GM18502 (cell line): ENCODE data around the gene SLC29A3.

ENCODE experiments used
- ATAC-seq: cut with Tn5 transposase; IDR thresholded peaks from one replicate; pipeline ENCODE4 v1.9.1; 2021; ENCODE audit warnings: mild to moderate bottlenecking; ENCODE audit not compliant: unreplicated experiment, poor library complexity

The SLC29A3 gene

DNA sequence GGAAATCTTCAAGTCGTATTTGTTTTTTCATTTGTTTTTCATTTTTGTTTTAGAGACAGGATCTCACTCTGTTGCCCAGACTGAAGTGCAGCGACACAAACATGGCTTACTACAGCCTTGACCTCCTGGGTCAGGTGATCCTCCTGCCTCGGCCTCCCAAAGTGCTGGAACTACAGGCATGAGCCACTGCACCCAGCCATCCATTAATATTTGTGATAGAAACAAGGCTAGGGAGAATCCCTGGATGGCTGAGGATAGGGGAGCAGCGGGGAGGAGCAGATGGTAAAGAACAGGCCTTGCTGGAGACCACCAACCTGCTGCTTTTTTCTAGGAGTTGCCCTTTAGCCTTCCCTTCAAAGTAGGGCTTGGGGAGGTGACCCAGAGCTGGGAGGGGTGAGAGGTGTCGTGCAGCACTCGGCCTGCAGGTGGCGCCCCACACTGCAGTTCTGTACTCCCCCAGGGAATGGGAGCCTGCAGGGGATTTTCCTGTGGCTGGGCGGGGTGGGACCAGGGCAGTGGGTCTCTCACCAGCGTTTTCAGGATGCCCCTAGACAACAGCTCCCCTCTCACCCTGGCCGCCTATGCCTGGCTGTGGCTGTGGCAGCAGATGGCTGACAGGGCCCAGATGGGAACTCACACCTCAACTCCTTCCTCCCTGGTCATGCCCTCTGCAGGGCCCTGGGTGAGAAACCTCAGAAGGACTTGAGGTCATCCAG is 65.1 kb downstream of the SLC29A3 start:
- ATAC-seq = no peak

DNA sequence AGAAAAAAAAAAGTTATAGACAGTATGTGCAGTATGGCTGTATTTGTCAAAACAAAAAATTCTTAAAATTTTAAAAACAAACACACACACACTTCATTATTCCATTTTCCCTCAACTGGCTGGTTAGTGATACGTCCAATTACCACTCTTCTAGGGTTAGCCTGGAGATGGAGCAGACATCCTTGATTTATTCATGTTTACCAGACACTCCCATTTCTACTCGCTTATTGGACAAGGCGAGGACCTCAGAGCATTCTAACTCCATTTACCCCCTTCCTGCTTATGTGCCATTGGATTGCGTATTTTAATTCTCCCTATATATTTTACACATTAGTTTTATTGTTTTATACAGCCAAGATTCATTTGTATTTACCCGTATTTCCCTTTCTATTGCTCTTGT is 69.1 kb downstream of the SLC29A3 start:
- no peak for ATAC-seq

DNA sequence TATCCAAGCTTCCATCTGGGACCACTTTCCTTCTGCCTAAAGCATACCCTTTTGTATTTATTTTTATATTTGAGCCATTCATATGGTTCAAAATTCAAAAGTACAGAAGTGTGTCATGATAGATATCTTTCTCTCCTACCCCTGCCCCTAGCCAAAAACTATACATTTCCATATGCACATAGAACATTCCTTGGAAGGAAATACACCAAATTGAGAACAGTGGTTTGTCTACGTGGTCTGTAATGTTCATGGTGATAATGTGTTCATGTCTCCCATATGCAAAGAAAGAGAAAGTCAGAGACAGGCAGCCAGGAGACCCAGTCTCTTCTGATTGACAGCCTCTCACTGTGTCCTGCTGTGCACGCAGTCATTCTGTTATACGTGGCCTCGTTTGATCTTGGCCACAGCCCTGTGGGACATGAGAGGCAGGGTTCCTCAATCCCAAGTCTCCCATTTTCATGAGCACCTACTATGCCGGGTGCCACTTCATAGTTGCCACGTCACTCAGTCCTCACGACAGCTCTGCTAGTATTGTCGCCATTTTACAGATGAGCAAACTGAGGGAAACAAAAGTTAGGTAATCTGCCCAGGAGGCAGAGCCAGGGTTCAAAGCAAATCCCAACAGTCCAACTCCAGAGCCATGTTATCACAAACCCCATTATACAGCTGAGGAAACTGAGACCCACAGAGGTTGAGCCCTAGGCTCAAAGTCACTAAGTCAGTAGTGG is 69.7 kb downstream of the SLC29A3 start:
- ATAC-seq = no peak

DNA sequence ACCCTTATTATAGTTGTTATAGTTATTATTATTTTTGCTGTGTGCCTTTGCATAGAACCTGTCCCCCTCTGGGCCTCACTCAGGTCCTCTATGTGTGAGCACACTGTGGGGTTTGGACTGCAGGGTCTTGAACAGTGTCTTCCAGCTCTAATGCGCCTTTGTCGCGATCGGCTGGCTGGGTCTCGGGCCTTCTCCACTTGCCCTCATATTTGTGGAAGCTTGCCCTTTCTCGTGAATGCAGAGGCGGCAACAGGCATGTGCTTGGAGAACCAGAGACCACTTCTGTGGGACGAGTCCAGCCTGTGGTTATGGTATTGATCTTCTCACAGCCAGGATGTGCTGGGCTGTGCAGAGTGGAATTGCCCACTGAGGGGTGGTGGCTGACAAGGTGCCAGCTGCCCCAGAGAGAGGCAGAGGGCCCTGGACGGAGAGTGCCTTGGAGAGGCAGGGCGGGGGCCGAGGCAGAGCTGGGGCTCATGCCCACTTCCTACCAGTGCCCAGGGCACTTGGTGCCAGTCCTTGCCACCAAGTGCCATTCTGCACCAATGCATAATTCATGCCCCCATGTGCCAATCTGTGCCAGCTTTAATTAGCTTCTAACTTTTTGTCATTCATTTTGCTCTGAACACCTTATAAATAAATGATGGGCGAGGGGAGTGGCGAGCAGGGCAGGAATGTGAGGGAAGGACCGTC is 70.9 kb downstream of the SLC29A3 start:
- no peak for ATAC-seq

DNA sequence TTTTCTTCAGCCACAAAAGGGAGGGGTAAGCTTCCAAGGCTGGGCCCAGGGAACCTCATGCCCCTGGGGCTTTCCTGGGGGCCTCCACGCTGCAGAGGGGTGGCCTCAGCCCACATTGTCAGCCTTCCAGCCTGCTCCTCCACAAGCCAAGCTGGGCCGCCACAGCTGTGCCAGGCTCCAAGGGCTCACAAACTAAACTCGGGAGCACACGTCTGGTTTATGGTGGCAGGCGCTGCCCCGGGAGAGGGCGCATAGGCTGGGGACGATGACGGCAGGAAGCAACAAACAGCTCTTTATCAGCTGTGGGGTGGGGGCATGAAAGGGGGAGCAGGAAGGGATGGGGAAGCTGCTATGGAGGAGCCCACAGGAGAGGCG is 71.4 kb downstream of the SLC29A3 start:
- no peak for ATAC-seq

DNA sequence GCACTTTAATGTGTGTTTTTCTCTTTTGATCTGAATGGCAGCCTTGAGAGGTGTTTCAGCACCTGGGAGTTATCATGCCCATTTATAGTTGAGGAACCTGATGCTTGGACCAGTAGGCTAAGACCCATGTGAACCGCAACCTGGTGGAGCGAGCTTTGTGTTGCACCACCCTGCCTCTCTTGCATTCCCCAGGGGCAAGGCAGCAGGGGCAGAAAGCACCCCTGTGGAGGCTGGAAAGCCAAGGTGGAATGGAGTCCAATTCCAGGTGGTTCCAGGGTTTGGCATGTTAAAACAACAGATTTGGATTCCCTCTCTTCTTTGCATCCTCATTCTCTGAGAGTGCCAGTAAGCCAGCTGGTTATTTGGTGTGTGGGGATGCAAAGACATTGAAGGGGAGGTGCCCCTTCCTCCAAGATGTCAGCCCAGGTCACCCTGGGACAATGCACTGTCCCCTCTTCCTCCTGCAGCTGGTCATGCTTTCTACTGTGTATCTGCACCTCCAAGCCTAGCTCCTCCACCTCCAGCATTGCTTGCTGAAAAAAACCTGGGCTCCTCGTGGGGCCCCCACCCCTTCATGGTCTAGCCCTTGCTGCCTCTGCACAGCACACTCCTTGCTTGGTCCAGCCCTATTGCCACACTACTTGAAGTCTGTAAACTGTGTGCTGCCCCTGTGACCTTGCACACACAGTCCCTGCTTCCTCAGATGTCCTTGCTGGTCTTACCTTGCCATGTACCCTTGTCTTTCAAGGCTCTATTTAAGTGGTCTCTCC is 72.0 kb downstream of the SLC29A3 start:
- ATAC-seq = no peak

DNA sequence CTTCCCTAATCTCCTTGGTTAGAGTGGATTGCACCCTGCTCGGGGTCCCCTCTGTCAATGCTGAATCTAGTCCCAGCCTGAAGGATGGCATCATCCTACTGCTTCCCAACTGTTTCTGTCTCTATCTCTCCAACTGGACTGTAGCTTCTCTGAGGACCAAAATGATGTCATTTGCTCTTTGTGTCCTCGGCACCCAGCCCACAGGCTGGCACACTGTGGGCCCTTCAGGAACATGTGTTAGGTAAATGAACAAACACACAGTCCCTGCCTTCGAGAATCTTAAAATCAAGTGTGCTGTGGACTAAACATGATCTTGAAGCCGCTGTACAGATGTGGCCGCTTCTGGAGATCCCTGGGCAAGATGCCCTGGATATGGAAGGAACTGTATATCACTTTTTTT is 72.6 kb downstream of the SLC29A3 start:
- no peak for ATAC-seq

DNA sequence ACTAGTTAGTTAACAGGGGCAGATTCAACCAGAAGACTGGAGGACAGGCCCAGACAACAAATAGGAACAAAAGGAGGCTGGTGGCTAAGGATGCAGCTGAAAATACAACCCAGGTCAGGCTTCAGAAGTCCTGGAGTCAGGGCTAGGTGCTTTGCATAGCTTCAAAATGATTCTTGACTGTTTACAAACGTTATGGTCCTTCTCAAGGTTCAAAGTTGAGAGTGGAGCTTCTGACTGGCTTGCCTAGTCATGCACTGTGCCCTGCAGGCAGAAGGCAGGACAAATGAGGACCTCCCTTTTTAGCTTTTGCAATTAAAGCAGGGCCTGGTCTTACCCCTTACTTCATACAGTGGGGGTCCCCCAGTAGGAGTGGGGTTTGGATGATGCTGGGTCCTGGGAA is 73.2 kb downstream of the SLC29A3 start:
- ATAC-seq = no peak

DNA sequence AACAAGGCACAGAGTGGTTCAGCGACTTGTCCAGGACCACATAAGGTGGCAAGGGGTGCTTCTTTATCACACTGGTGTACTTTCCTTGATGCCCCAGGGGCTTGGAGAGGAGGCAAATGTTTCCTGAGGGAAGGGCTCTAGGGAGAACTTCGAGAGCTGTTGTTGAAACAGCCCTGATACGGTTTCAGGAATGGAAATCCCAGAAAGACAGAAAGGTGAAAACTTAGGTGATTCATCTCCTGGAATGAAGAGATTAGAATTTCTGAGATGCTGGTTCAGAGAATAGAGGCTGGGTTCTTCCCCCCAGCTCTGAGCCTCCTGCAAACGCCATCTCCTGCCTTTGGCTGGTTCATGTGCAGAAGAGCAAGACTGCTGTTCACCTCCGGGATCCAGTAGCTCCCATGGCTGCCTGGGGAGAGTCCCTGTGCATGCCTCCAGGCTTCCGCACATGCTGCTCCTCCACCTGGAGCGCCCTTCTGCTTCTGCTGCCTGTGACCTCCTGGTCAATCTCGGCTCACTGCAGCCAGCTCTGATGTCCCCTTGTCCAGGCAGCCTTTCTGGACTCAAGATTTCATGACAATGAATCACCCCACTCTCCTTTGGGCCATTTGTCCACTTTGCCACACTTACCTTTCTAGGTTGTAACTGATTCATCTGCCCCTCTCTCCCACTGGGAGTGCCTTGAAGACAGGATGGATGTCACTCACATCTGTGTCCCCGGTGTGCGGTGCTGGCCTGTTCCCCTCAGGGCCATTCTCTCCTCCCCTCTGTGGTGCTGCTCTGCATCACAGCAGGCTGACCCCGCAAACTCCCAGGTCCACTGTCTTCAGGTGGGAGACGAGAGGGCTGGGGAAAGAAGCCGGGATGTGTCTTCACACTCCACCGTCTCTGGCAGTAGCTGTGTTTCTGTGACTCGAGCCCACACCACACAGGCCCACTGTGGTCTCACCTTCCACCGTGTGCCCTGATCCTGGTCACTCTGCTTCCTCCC is 74.0 kb downstream of the SLC29A3 start:
- ATAC-seq = no peak

DNA sequence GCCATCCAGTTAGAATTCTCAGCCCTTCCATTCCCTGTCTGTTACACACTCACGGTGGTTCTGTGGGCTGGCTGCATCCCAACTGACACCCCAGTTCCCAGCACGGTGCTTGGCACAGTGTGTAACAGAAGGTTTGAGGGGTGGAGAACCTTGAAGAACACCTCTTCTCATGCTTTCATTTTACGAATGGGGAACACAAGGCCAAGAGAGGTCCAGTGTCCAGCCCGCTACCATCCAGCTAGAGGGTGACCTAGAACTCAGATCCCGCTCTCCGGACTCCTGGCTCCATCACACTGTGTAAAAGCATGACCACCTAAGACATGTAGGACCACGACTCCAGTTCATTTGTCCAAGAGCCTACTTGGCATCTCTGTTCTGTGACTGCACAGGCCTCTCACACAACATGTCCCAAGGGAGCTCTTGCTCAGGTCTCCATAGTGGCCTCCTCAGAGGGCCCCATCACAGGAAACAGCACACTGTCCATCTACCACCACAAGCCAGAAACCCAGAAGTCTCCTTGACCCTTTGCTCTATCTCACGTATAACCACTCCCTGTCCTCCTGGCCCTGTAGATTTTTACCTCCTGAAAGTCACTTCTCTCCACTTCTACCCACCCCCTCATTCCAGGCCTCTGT is 74.9 kb downstream of the SLC29A3 start:
- ATAC-seq = no peak

DNA sequence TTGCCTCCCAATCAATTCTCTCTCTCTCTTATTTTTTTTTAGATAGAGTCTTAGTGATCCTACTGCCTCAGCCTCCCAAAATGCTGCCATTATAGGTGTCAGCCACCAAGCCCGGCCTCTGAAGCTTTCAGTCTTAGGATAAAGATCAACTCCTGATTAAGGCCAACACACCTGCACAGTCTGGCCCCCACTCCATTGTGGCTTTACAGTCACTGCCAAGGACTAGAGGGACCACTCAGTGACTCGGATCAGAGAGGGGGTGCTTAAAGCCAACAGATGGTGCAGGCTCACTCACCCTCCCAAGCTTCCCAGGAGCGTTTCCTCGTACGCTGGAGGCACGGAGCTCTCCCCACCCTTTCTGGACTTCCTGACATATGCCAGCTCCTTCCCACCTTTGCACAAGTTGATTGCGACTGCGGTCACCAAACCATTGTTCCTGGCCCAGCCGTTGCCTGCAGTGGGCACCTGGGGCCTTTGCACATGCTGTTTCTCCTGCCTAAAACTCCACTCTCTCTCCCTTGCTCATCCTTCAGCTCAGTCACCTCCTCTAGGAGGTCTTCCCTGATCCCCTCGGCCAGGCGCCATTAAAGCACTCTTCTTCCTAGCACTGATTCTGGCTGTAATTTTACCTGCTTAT is 76.0 kb downstream of the SLC29A3 start:
- no peak for ATAC-seq

DNA sequence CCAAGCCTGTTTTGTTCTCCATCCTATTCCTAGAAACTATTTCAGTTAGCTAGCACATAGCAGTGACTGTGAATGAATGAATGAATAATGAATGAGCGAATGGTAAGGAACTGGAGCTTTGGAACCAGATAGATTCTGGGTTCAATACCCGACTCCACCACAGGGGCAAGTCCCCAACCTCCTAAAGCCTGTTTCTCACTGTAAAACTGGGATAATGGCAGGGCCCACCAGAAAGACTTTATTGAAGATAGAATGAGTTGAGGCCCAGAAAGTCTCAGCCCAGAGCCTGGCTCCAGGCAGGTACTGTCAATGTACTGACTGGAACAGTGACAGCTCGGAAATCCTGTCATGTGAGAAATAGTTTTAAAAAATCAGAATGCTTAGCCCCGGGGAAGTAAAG is 76.6 kb downstream of the SLC29A3 start:
- no peak for ATAC-seq

DNA sequence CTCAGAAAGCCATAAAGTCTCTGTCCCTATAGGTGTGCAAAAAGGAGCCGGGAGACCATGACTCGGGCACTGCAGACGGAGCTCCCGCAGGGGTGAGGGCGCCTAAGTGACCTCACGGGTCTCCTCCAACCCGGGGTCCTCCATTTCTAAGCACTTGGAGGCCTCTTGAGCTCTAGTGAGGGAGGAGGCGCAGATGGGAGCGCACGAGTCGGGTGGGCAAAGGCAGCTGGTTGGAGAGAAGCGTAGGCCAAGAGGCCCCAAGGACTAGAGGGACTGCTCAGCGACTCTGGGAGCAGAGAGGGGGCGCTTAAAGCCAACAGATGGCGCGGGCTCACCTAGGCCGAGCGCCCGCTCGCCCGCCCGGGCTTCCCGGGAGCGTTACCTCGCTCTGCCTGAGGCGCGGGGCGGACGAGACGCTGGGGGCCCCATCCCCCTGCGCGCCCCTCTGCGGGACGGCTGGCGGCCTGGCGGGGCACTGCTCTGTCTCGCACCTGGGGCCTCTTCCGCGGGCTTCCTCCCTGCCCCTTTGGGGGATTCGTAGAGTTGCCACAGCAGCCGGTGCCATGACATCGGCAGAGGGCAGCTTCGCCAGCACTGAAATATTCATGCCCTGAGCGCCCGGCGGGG is 77.1 kb downstream of the SLC29A3 start:
- no peak for ATAC-seq

DNA sequence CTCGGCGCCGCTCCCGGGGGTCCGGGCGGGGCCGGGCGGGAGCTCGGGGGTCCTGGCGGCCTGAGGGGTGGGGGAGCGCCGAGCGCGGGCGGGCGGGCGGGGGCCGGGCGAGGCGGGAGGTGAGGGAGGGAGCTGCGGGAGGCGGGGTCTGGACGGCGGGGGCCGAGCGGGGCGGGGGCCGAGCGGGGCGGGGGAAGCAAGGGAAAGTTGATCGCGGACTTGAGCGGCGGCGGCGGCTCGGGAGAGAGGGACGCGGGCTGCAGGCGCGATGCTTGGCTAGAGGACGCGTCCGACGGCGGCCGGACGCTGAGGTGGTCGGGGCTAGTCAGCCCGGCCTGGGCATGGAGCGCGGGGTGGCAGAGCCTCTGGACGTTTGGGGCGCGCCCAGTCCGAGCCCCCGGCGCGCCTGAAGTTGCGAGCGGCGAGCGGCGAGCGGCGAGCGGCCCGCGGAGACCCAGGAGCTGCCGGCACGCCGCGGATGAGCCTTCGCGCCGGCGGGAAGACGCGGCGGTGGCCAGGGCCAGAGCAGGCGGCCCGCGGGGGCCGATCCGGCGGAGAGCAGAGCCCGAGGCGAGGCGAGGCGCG is 77.7 kb downstream of the SLC29A3 start, which contains the start of gene CDH23:
Gene CDH23, plus strand, starts transcription at position 210 of the 585 bp plus-strand sequence. CDS start 42,912 bp downstream, outside the sequence.
- no peak for ATAC-seq

DNA sequence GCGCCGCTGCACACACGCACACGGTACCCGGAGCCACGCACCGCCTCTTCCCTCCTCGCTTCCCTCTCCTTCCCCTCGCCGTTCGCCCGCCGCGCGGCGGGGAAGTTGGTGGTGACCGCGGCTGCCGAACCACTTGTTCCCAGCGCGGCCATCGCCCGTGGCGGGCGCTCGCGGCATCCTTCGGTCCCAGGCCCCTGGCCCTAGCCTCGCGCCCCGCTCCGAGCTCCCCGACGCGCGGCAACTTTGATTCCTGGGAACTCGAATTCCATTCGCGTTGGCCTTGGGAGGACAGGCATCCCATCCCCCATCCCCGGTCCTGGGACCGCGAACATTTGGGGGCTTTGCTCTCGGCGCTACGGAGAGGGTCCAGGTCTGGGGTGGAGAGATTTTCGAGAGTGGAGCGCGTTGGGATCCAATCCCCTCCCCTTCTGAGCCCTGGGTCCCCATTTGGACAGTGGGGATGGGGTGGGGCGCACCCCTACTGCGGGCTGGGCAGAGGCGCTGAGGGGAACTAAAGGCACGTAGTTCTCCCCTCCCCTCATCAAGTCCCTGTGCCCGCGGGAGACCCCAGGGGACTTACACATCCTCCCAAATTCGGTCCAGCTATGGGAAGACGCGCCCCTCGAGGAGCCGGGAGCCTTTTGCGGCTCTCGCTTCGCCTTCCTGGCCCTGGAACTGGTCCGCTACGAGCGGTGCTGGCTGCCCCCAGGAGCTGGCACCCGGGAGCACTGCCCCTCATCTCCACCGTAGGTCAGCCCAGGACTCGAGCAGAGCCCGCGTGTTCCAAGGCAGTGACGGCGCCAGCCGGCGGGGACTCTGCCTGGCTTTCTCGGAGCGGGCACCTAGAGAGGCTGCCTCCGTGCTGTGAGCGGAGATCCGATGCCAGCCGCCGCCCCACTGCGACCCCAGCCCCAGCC is 78.5 kb downstream of the SLC29A3 start:
- ATAC-seq = no peak

DNA sequence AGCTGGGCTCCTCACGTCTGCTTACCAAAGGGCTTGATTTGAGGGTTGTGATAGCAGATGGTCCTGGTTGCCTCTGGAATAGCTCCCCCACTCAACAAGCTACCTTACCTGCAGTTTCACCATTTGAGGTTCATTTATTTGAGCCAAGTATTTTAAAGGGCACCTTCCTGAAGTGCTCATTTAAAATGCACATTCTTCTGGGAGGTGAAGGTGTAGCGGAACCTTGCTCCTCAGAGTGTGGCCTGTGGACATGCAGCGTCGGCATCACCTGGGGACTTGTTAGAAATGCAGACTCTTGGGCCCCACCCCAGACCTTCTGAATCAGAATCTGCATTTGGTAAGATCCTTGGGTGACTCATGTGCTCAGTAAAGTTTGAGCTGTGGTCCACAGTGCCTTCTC is 79.9 kb downstream of the SLC29A3 start:
- no peak for ATAC-seq

DNA sequence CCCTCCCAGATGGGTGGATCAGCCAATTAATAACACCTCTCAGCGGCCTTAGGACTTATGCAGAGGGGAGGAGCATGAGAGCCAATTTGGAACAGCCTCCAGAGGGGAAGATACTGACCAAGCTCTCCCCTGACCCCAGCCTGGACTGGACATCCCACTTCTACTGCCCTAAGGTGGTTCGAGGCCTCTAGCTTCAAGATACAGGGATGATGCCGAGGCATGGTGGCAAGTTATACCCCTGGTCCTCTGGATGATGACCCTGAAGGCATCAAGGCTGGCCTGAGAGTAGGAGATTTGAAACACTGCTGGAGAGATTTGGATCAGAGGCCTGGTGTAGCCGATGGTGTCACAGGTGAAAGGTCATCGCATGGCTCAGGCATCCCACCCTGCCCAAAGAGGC is 80.9 kb downstream of the SLC29A3 start:
- no peak for ATAC-seq
